ENCODE results near the gene HARS2.

- no peak for TF ChIP-seq CTCF (IDR thresholded peaks at IDR 0.05)
- no peak for TF ChIP-seq POLR2A (IDR thresholded peaks at IDR 0.05)
These were observed 44.2 kb upstream of the HARS2 start for GRCh38 chr5:140647042-140647419.
